Parathyroid adenoma (tissue), 2 donors: ENCODE results near the gene QRFP.
A peak's percentile ranks its signal among the peaks of the same experiment; 100 is the strongest.

Experiments used
- H2AFZ ChIP-seq: fragments of 300-600 bp; sonication (generic); one replicate; pipeline ENCODE4 v1.7.0; 2017; ENCODE audit warnings: antibody characterized with exemption, mild to moderate bottlenecking
- H3K27ac ChIP-seq: fragments of 300-600 bp; sonication (generic); one replicate; pipeline ENCODE4 v1.7.0; 2017
- H3K27me3 ChIP-seq: fragments of 300-600 bp; sonication (generic); one replicate; pipeline ENCODE4 v1.7.0; 2017; ENCODE audit warnings: low read length; ENCODE audit not compliant: control insufficient read depth, insufficient read depth
- H3K36me3 ChIP-seq: fragments of 300-600 bp; sonication (generic); one replicate; pipeline ENCODE4 v1.7.0; 2017; ENCODE audit warnings: low read length; ENCODE audit not compliant: control insufficient read depth, insufficient read depth
- H3K4me1 ChIP-seq: fragments of 300-600 bp; sonication (generic); one replicate; pipeline ENCODE4 v1.7.0; 2017; ENCODE audit warnings: control low read depth
- H3K4me2 ChIP-seq: fragments of 300-600 bp; sonication (generic); one replicate; pipeline ENCODE4 v1.7.0; 2017; ENCODE audit warnings: low read length
- H3K4me3 ChIP-seq: fragments of 300-600 bp; sonication (generic); one replicate; pipeline ENCODE4 v1.7.0; 2017; ENCODE audit warnings: low read depth, low read length
- H3K79me2 ChIP-seq: fragments of 300-600 bp; sonication (generic); one replicate; pipeline ENCODE4 v1.7.0; 2017; ENCODE audit warnings: control low read depth
- H3K9ac ChIP-seq: fragments of 300-600 bp; sonication (generic); one replicate; pipeline ENCODE4 v1.7.0; 2017; ENCODE audit warnings: mild to moderate bottlenecking
- H3K9me3 ChIP-seq: fragments of 300-600 bp; sonication (generic); one replicate; pipeline ENCODE4 v1.7.0; 2017; ENCODE audit warnings: low read length; ENCODE audit not compliant: control insufficient read depth
- TF ChIP-seq, protein P1 (sequence below): fragments of 300-600 bp; sonication (generic); IDR thresholded peaks from one replicate; pipeline ENCODE4 v1.7.0; 2017; ENCODE audit warnings: antibody characterized with exemption, mild to moderate bottlenecking
- donor health status: primary hyperparathyroidism.

Gene QRFP

DNA sequence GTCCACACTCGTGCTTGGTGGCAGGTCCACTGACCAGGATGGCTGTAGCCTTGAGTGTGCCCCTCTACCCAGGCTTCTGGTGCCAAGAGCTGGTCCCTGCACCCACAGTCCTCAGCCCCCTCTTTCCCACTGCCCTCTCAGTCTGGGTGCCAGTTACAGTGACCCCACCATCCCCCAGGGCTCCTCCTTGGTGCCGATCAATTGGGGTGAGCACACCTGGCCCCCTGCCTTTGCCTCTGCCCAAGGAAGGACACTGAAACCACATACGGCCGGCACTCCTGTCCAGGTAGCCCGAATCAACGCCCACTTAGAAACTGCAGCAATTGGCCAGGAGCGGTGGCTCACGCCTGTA is 18.5 kb upstream of the QRFP start:
- H3K27ac ChIP-seq = no peak overlapping the region
- H3K4me2 ChIP-seq = no peak overlapping the region
- H3K9me3 ChIP-seq = no peaks in the 10 kb centered on the region
- no peak overlapping the region for H3K4me3 ChIP-seq
- no peaks in the 10 kb centered on the region for H3K79me2 ChIP-seq
- no peaks in the 10 kb centered on the region for H3K36me3 ChIP-seq
- no peaks in the 10 kb centered on the region for H3K27me3 ChIP-seq
- H2AFZ ChIP-seq = no peak overlapping the region
- TF ChIP-seq, protein P1, sequence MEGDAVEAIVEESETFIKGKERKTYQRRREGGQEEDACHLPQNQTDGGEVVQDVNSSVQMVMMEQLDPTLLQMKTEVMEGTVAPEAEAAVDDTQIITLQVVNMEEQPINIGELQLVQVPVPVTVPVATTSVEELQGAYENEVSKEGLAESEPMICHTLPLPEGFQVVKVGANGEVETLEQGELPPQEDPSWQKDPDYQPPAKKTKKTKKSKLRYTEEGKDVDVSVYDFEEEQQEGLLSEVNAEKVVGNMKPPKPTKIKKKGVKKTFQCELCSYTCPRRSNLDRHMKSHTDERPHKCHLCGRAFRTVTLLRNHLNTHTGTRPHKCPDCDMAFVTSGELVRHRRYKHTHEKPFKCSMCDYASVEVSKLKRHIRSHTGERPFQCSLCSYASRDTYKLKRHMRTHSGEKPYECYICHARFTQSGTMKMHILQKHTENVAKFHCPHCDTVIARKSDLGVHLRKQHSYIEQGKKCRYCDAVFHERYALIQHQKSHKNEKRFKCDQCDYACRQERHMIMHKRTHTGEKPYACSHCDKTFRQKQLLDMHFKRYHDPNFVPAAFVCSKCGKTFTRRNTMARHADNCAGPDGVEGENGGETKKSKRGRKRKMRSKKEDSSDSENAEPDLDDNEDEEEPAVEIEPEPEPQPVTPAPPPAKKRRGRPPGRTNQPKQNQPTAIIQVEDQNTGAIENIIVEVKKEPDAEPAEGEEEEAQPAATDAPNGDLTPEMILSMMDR = no peak
- H3K4me1 ChIP-seq = peaks cover 12% of the 10 kb centered on the region
- H3K9ac ChIP-seq = no peak overlapping the region

DNA sequence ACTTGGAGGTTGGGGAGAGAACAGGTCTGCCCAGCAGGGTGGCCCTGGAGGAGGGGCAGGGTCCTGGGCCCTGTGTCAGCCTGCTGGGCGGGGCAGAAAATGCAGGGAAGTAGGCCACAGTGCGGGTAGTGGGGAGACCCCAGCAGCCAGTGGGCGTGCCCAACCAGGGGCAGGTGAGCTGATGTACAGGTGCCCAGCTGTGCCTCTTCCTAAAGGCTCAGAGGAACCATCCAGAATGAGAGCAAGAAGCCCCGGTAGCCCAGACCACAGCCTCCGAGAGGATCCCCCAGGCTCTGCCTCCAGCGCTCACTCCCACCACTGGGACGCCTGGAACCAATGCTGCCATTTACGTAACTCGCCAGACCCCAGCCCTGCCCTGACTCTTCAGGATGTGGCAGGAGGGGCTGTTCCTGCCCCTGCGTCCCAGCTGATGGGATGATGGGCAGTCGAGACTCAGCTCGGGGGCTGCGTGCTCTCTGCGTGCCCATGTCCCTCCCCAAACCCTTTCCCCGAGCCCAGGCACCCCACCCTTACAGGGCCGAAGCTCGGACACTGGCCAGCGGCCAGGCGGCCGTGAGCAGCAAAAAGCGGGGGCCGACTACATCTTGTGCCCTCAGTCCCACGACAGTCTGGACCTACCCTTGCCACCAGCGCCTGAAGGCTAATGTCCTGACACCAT is 17.9 kb upstream of the QRFP start:
- peak overlapping the region; percentile 97 for H3K27ac ChIP-seq
- H3K27me3 ChIP-seq = no peaks in the 10 kb centered on the region
- H3K36me3 ChIP-seq = no peaks in the 10 kb centered on the region
- no peak overlapping the region for H2AFZ ChIP-seq
- no peak overlapping the region for H3K4me3 ChIP-seq
- peaks cover 12% of the 10 kb centered on the region for H3K4me1 ChIP-seq
- no peak overlapping the region for H3K4me2 ChIP-seq
- H3K9me3 ChIP-seq = no peaks in the 10 kb centered on the region
- H3K9ac ChIP-seq = no peak overlapping the region
- TF ChIP-seq, protein P1 = no peak
- no peaks in the 10 kb centered on the region for H3K79me2 ChIP-seq

GRCh38 chr9:130913599-130914416 is 17.2 kb upstream of the QRFP start:
- Histone ChIP-seq H3K27me3 (no peaks in the 10 kb centered on the region), H3K36me3 (no peaks in the 10 kb centered on the region), H3K4me3 (no peak overlapping the region), H2AFZ (peak overlapping the region; percentile 70), H3K4me2 (peak overlapping the region; percentile 5), H3K4me1 (peaks cover 12% of the 10 kb centered on the region), H3K9ac (peak overlapping the region; percentile 28), H3K27ac (peak overlapping the region; percentile 97), H3K79me2 (no peaks in the 10 kb centered on the region), H3K9me3 (no peaks in the 10 kb centered on the region)
- TF ChIP-seq, protein P1 = no peak

DNA sequence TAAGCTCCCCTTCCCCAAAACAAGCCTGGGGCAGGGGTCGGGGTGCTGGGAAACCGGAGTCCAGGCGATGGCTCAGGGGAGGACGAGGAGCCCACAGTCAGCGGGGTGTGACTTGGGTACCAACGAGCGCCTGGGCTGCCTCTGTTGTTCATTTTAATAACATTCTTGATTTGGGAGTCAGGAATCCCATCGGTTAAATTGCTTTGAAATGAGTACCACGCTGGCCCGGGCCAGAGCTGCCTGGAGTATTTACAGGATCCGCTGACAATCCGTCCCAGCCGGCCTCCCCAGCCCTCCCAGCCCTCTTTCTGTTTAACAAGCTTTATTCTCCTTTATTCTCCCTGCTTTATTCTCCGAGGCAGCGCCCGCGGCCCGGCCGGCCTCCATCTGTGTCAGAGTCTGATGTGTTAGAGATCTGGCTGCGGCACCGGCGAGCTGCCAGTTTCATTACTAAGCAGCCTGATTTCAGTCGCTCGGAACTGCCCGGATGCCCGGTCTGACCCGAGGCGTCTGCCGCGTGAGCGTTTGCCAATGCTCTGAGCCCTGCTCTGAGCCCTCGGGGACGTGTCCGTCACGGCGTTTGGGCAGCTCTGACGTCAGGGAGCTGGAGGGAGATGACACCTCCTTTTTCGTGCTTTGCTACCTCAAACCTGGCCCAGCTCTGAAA is 16.5 kb upstream of the QRFP start:
- Histone ChIP-seq H3K9me3 (no peaks in the 10 kb centered on the region), H2AFZ (peak overlapping the region; percentile 70), H3K79me2 (no peaks in the 10 kb centered on the region), H3K36me3 (no peaks in the 10 kb centered on the region), H3K4me2 (peak overlapping the region; percentile 42), H3K27me3 (no peaks in the 10 kb centered on the region), H3K27ac (peak overlapping the region; percentile 97), H3K4me1 (peaks cover 15% of the 10 kb centered on the region), H3K4me3 (no peak overlapping the region), H3K9ac (no peak overlapping the region)
- TF ChIP-seq, protein P1 = no peak
